Spleen (tissue), 11 donors: ENCODE measurements around the gene MCRIP1. TPM values are rescaled to one million over a fixed set of nuclear protein-coding genes. Genes with fewer than 3 reads are reported as not detected.

Experiments
- DNase-seq: peaks from one replicate; pipeline ENCODE4 v3.0.0-alpha.2; 2020
- H3K27ac ChIP-seq, 8 donors: fragments of 200-600 bp; sonication (generic) in 7 of 8; 1 replicate in 4 of 8; 2 replicates in 4 of 8; pipeline versions ENCODE4 v1.5.0 to v1.8.0; 2016 to 2021; ENCODE audit warnings: inconsistent platforms in 4 of 8, mild to moderate bottlenecking in 4 of 8, moderate library complexity in 1 of 8
- H3K27me3 ChIP-seq, 7 donors: fragments of 200-600 bp; sonication (generic) in 6 of 7; replicated peaks in 1 of 7; 1 replicate in 4 of 7; 2 replicates in 3 of 7; pipeline versions ENCODE4 v1.5.0 to v1.8.0; 2016 to 2021; ENCODE audit warnings: inconsistent platforms in 3 of 7, mild to moderate bottlenecking in 1 of 7
- H3K36me3 ChIP-seq, 6 donors: fragments of 200-600 bp; sonication (generic) in 5 of 6; 1 replicate in 4 of 6; 2 replicates in 2 of 6; pipeline versions ENCODE4 v1.5.0 to v1.8.0; 2016 to 2021; ENCODE audit warnings: inconsistent platforms in 2 of 6
- H3K4me1 ChIP-seq, 6 donors: fragments of 200-600 bp; sonication (generic) in 5 of 6; 1 replicate in 3 of 6; 2 replicates in 3 of 6; pipeline versions ENCODE4 v1.5.0 to v1.8.0; 2016 to 2021; ENCODE audit warnings: inconsistent platforms in 3 of 6
- H3K4me3 ChIP-seq, 8 donors: fragments of 200-600 bp; sonication (generic) in 7 of 8; 1 replicate in 4 of 8; 2 replicates in 4 of 8; pipeline versions ENCODE4 v1.5.0 to v1.8.0; 2016 to 2021; ENCODE audit warnings: inconsistent platforms in 4 of 8, mild to moderate bottlenecking in 4 of 8, moderate library complexity in 2 of 8
- H3K9me3 ChIP-seq, 8 donors: fragments of 200-600 bp; sonication (generic) in 7 of 8; 1 replicate in 4 of 8; 2 replicates in 4 of 8; pipeline versions ENCODE4 v1.5.0 to v1.8.0; 2016 to 2021; ENCODE audit warnings: inconsistent platforms in 4 of 8
- POLR2A ChIP-seq, 3 donors: fragments of 450-650 bp; IDR thresholded peaks; one replicate each; pipeline ENCODE4 v1.5.1; 2017; ENCODE audit warnings: antibody characterized with exemption in 3 of 3, mild to moderate bottlenecking in 1 of 3
- WGBS, 5 donors: extraction: QIAGEN DNeasy Blood & Tissue Kit in 3 of 5; methylation state at CpG; one replicate each; pipeline versions ENCODE4 v1.1.5 to v1.1.7; 2013 to 2018; 5-methylcytosine and 5-hydroxymethylcytosine counted together
- intact Hi-C: fragments of 100-400 bp; cut with DNase I; formaldehyde crosslinking; loops from one replicate; pipeline ENCODE4 v1.15.0; 2023; ENCODE audit warnings: low total_unique reads
- polyA plus RNA-seq, 3 donors: library from polyadenylated mRNA; stranded (reverse); fragments of 200-250 nt; gene quantifications; one replicate each; pipeline ENCODE4 v1.2.1, GENCODE V29; 2013
- total RNA-seq, 7 donors: library from RNA; depleted of rRNA in 3 of 7; stranded (reverse); fragments of >200 nt in 3 of 7; fragmentation: NEBNext Ultra II Directional in 4 of 7; extraction: Animal tissue kit (Norgen Biotek cat#: 25700) in 4 of 7; gene quantifications; one replicate each; pipeline versions ENCODE4 v1.1.0 to v1.2.1, GENCODE V29; 2016 to 2021
- TF ChIP-seq, protein P1 (sequence below), 11 experiments: fragments of 200-600 bp in 7 of 11; fragments of 450-650 bp in 4 of 11; sonication (generic) in 4 of 11; IDR thresholded peaks in 8 of 11; conservative IDR thresholded peaks in 3 of 11; 1 replicate in 7 of 11; 2 replicates in 4 of 11; pipeline versions ENCODE4 v1.4.0 to v1.8.0; 2016 to 2021; ENCODE audit warnings: antibody characterized with exemption in 11 of 11, inconsistent platforms in 4 of 11, mild to moderate bottlenecking in 1 of 11
- donor health status: healthy with polysubstance abuse.
- donor health status: DM: no; HTN: no; CAD: no; lungs with moderate emphysema.
- donor health status: DM: no; HTN: no; CAD: no.
- donor health status: Bipolar disorder and iron deficiency.
- donor health status: healthy.
- donor health status: DM: no; HTN: no; CAD: no.
- donor health status: DM: yes; HTN: yes; CAD: no.

MCRIP1 gene
- total and polyA plus RNA-seq, 10 donors: 47.5 to 182 (median 64.6) TPM

GRCh38 chr17:81792675-81793615, 40.1 kb downstream of the MCRIP1 start:
- TF ChIP-seq POLR2A (IDR thresholded peaks at IDR 0.05): no peak
- TF ChIP-seq, protein P1, sequence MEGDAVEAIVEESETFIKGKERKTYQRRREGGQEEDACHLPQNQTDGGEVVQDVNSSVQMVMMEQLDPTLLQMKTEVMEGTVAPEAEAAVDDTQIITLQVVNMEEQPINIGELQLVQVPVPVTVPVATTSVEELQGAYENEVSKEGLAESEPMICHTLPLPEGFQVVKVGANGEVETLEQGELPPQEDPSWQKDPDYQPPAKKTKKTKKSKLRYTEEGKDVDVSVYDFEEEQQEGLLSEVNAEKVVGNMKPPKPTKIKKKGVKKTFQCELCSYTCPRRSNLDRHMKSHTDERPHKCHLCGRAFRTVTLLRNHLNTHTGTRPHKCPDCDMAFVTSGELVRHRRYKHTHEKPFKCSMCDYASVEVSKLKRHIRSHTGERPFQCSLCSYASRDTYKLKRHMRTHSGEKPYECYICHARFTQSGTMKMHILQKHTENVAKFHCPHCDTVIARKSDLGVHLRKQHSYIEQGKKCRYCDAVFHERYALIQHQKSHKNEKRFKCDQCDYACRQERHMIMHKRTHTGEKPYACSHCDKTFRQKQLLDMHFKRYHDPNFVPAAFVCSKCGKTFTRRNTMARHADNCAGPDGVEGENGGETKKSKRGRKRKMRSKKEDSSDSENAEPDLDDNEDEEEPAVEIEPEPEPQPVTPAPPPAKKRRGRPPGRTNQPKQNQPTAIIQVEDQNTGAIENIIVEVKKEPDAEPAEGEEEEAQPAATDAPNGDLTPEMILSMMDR (IDR thresholded peaks at IDR 0.05 in 8 of 11, conservative IDR thresholded peaks at IDR 0.05 in 3 of 11): peak in 1 of 11 experiments; percentile 3
- intact Hi-C loops: no loop called here
- no peaks in the 10 kb centered on the region for H3K4me1 ChIP-seq
- H3K27ac ChIP-seq: no peak overlapping the region
- no peaks in the 10 kb centered on the region for H3K9me3 ChIP-seq
- H3K27me3 ChIP-seq: peaks cover 0 to 22% (median 0%) of the 10 kb centered on the region in 7 donors
- no peaks in the 10 kb centered on the region for H3K36me3 ChIP-seq
- WGBS, 5 donors: 87 to 95% (median 93%) methylated on average over 7 to 8 of the region's 8 CpGs
- no peak for DNase-seq
- H3K4me3 ChIP-seq: no peak overlapping the region

Other genes with a start within 250 kb of the MCRIP1 start
- 100 to 1,000 TPM in 4 of 7 donors, 10 to 100 TPM in 3; 68.8 to 130 (median 101) TPM for gene NPLOC4, start 196.2 kb downstream of the MCRIP1 start, total RNA-seq
- gene NPLOC4, start 196.2 kb downstream of the MCRIP1 start, polyA plus RNA-seq: 10 to 100 TPM; 19.3 to 42.8 (median 32.2) TPM
- 1 to 10 TPM in 3 of 7 donors, under 1 TPM in 2, not detected in 2; 0.37 to 1.4 (median 1.1) TPM for gene TSPAN10, start 196.1 kb downstream of the MCRIP1 start, total RNA-seq
- 1 to 10 TPM in 2 of 3 donors, under 1 TPM in 1; 0.83 to 3.0 (median 2.9) TPM for gene TSPAN10, start 196.1 kb downstream of the MCRIP1 start, polyA plus RNA-seq
- 10 to 100 TPM in 6 of 7 donors, 1 to 10 TPM in 1; 6.7 to 26.8 (median 16.4) TPM for gene PDE6G, start 176.7 kb downstream of the MCRIP1 start, total RNA-seq
- 10 to 100 TPM; 17.8 to 27.0 (median 25.8) TPM for gene PDE6G, start 176.7 kb downstream of the MCRIP1 start, polyA plus RNA-seq
- 10 to 100 TPM; 29.4 to 53.8 (median 32.1) TPM for gene OXLD1, start 166.7 kb downstream of the MCRIP1 start, total RNA-seq
- 100 to 1,000 TPM; 102 to 110 (median 106) TPM for gene OXLD1, start 166.7 kb downstream of the MCRIP1 start, polyA plus RNA-seq
- gene CCDC137, start 166.6 kb downstream of the MCRIP1 start, total RNA-seq: 10 to 100 TPM; 10.7 to 24.2 (median 19.0) TPM
- gene CCDC137, start 166.6 kb downstream of the MCRIP1 start, polyA plus RNA-seq: 10 to 100 TPM; 20.7 to 40.1 (median 21.4) TPM
- gene ARL16, start 149.5 kb downstream of the MCRIP1 start, total RNA-seq: 10 to 100 TPM; 22.5 to 36.6 (median 29.1) TPM
- 10 to 100 TPM; 56.0 to 93.5 (median 79.8) TPM for gene ARL16, start 149.5 kb downstream of the MCRIP1 start, polyA plus RNA-seq
- gene HGS, start 149.3 kb downstream of the MCRIP1 start, total RNA-seq: 100 to 1,000 TPM in 4 of 7 donors, 10 to 100 TPM in 3; 62.3 to 134 (median 106) TPM
- 100 to 1,000 TPM in 2 of 3 donors, 10 to 100 TPM in 1; 61.3 to 133 (median 119) TPM for gene HGS, start 149.3 kb downstream of the MCRIP1 start, polyA plus RNA-seq
- 10 to 100 TPM; 36.2 to 68.5 (median 43.2) TPM for gene MRPL12, start 129.9 kb downstream of the MCRIP1 start, total RNA-seq
- gene MRPL12, start 129.9 kb downstream of the MCRIP1 start, polyA plus RNA-seq: 100 to 1,000 TPM in 2 of 3 donors, 10 to 100 TPM in 1; 71.7 to 160 (median 121) TPM
- gene SLC25A10, start 121.0 kb downstream of the MCRIP1 start, total RNA-seq: 1 to 10 TPM; 2.9 to 7.5 (median 3.7) TPM
- gene SLC25A10, start 121.0 kb downstream of the MCRIP1 start, polyA plus RNA-seq: 1 to 10 TPM; 4.7 to 7.7 (median 6.9) TPM
- gene GCGR, start 29.1 kb downstream of the MCRIP1 start, total RNA-seq: under 1 TPM in 1 of 7 donors, not detected in 6; 0.37 TPM
- under 1 TPM; 0.06 to 0.15 (median 0.13) TPM for gene GCGR, start 29.1 kb downstream of the MCRIP1 start, polyA plus RNA-seq
- gene PPP1R27, start 1.8 kb upstream of the MCRIP1 start, total RNA-seq: not detected
- under 1 TPM in 2 of 3 donors, not detected in 1; 0.09 to 0.39 TPM for gene PPP1R27, start 1.8 kb upstream of the MCRIP1 start, polyA plus RNA-seq
- gene P4HB, start 27.2 kb upstream of the MCRIP1 start, total RNA-seq: 1,000 to 10,000 TPM in 3 of 7 donors, 100 to 1,000 TPM in 4; 561 to 1,208 (median 823) TPM
- 100 to 1,000 TPM; 161 to 366 (median 188) TPM for gene P4HB, start 27.2 kb upstream of the MCRIP1 start, polyA plus RNA-seq
- 100 to 1,000 TPM; 155 to 392 (median 293) TPM for gene ARHGDIA, start 38.0 kb upstream of the MCRIP1 start, total RNA-seq
- 100 to 1,000 TPM; 131 to 261 (median 137) TPM for gene ARHGDIA, start 38.0 kb upstream of the MCRIP1 start, polyA plus RNA-seq
- gene ALYREF, start 58.3 kb upstream of the MCRIP1 start, total RNA-seq: 10 to 100 TPM; 31.5 to 70.0 (median 50.7) TPM
- gene ALYREF, start 58.3 kb upstream of the MCRIP1 start, polyA plus RNA-seq: 10 to 100 TPM; 23.6 to 56.6 (median 45.7) TPM
- gene ANAPC11, start 58.4 kb upstream of the MCRIP1 start, total RNA-seq: 10 to 100 TPM; 52.9 to 99.4 (median 54.9) TPM
- 100 to 1,000 TPM; 113 to 184 (median 179) TPM for gene ANAPC11, start 58.4 kb upstream of the MCRIP1 start, polyA plus RNA-seq
- gene NPB, start 68.9 kb upstream of the MCRIP1 start, total RNA-seq: 1 to 10 TPM in 3 of 7 donors, under 1 TPM in 3, not detected in 1; 0.23 to 2.9 (median 0.74) TPM
- 1 to 10 TPM; 2.2 to 4.8 (median 3.0) TPM for gene NPB, start 68.9 kb upstream of the MCRIP1 start, polyA plus RNA-seq
- 10 to 100 TPM; 12.5 to 25.5 (median 14.6) TPM for gene PCYT2, start 78.1 kb upstream of the MCRIP1 start, total RNA-seq
- gene PCYT2, start 78.1 kb upstream of the MCRIP1 start, polyA plus RNA-seq: 10 to 100 TPM; 16.1 to 22.7 (median 19.4) TPM
- 10 to 100 TPM; 34.5 to 53.1 (median 37.5) TPM for gene SIRT7, start 84.9 kb upstream of the MCRIP1 start, total RNA-seq
- 10 to 100 TPM; 28.5 to 54.5 (median 54.2) TPM for gene SIRT7, start 84.9 kb upstream of the MCRIP1 start, polyA plus RNA-seq
- 10 to 100 TPM; 22.3 to 41.4 (median 24.2) TPM for gene MAFG, start 94.4 kb upstream of the MCRIP1 start, total RNA-seq
- 10 to 100 TPM in 1 of 3 donors, 1 to 10 TPM in 2; 3.2 to 14.2 (median 3.7) TPM for gene MAFG, start 94.4 kb upstream of the MCRIP1 start, polyA plus RNA-seq
- 10 to 100 TPM in 1 of 7 donors, 1 to 10 TPM in 6; 3.4 to 10.8 (median 5.5) TPM for gene PYCR1, start 104.0 kb upstream of the MCRIP1 start, total RNA-seq
- 1 to 10 TPM; 1.7 to 6.4 (median 5.0) TPM for gene PYCR1, start 104.0 kb upstream of the MCRIP1 start, polyA plus RNA-seq
- gene MYADML2, start 113.9 kb upstream of the MCRIP1 start, total RNA-seq: not detected
- not detected for gene MYADML2, start 113.9 kb upstream of the MCRIP1 start, polyA plus RNA-seq
- under 1 TPM in 2 of 7 donors, not detected in 5; 0.28 to 0.85 TPM for gene NOTUM, start 127.9 kb upstream of the MCRIP1 start, total RNA-seq
- under 1 TPM; 0.03 to 0.11 (median 0.06) TPM for gene NOTUM, start 127.9 kb upstream of the MCRIP1 start, polyA plus RNA-seq
- 10 to 100 TPM; 20.2 to 44.5 (median 26.0) TPM for gene ASPSCR1, start 144.3 kb upstream of the MCRIP1 start, total RNA-seq
- 10 to 100 TPM; 33.7 to 58.8 (median 55.5) TPM for gene ASPSCR1, start 144.3 kb upstream of the MCRIP1 start, polyA plus RNA-seq
- gene CENPX, start 189.6 kb upstream of the MCRIP1 start, total RNA-seq: 10 to 100 TPM; 25.4 to 36.0 (median 29.8) TPM
- gene CENPX, start 189.6 kb upstream of the MCRIP1 start, polyA plus RNA-seq: 10 to 100 TPM; 69.4 to 91.8 (median 79.0) TPM
- gene LRRC45, start 190.0 kb upstream of the MCRIP1 start, total RNA-seq: 10 to 100 TPM in 6 of 7 donors, 1 to 10 TPM in 1; 7.5 to 13.7 (median 11.5) TPM
- gene LRRC45, start 190.0 kb upstream of the MCRIP1 start, polyA plus RNA-seq: 10 to 100 TPM; 13.6 to 23.4 (median 20.0) TPM
- gene RAC3, start 198.4 kb upstream of the MCRIP1 start, total RNA-seq: 1 to 10 TPM in 2 of 7 donors, under 1 TPM in 3, not detected in 2; 0.60 to 1.4 (median 0.66) TPM
- gene RAC3, start 198.4 kb upstream of the MCRIP1 start, polyA plus RNA-seq: 1 to 10 TPM; 1.0 to 3.4 (median 2.0) TPM
- 10 to 100 TPM; 44.2 to 82.5 (median 54.9) TPM for gene DCXR, start 204.4 kb upstream of the MCRIP1 start, total RNA-seq
- gene DCXR, start 204.4 kb upstream of the MCRIP1 start, polyA plus RNA-seq: 10 to 100 TPM; 74.8 to 88.0 (median 87.6) TPM
- 10 to 100 TPM; 21.4 to 36.3 (median 26.0) TPM for gene RFNG, start 218.5 kb upstream of the MCRIP1 start, total RNA-seq
- 10 to 100 TPM; 24.5 to 42.3 (median 41.5) TPM for gene RFNG, start 218.5 kb upstream of the MCRIP1 start, polyA plus RNA-seq
- 10 to 100 TPM; 61.5 to 77.2 (median 66.5) TPM for gene GPS1, start 218.6 kb upstream of the MCRIP1 start, total RNA-seq
- gene GPS1, start 218.6 kb upstream of the MCRIP1 start, polyA plus RNA-seq: 100 to 1,000 TPM in 1 of 3 donors, 10 to 100 TPM in 2; 69.5 to 109 (median 95.4) TPM
- 100 to 1,000 TPM in 3 of 7 donors, 10 to 100 TPM in 4; 76.4 to 114 (median 87.9) TPM for gene DUS1L, start 232.5 kb upstream of the MCRIP1 start, total RNA-seq
- 100 to 1,000 TPM; 130 to 174 (median 173) TPM for gene DUS1L, start 232.5 kb upstream of the MCRIP1 start, polyA plus RNA-seq